Measurements from ENCODE around the gene MCTP1. TPM values are rescaled to one million over a fixed set of nuclear protein-coding genes. Genes with fewer than 3 reads are reported as not detected.

Gene MCTP1
- total and polyA plus RNA-seq, 2 of the 13 experiments (the other 11 are each of a cell fraction or from before 2014, with no cell fraction given): 0.15 to 0.48 TPM

GRCh38 chr5:94748212-94748611 is 536.7 kb downstream of the MCTP1 start:
- Histone ChIP-seq H3K9ac (ENCODE audit: insufficient read depth, low read depth, low read length) (no peak overlapping the region), H3K27ac (ENCODE audit: extremely low read length, insufficient read depth, low read length) (no peak overlapping the region), H3K4me2 (ENCODE audit: low read depth, low read length) (no peak overlapping the region), H3K9me3 (ENCODE audit: low read length) (no peaks in the 10 kb centered on the region), H3K4me3 (replicated peaks in 1 of 3; ENCODE audit: insufficient read depth in 1 of 3, low read depth in 2 of 3, low read length in 3 of 3) (no peak overlapping the region), H4K20me1 (ENCODE audit: insufficient read depth, low read length) (no peaks in the 10 kb centered on the region), H3K4me1 (ENCODE audit: insufficient read depth, low read length) (no peaks in the 10 kb centered on the region), H3K36me3 (replicated peaks in 1 of 2; ENCODE audit: control insufficient read depth in 1 of 2, insufficient read depth in 2 of 2, low read length in 2 of 2) (no peaks in the 10 kb centered on the region), H2AFZ (ENCODE audit: low read length) (no peak overlapping the region), H3K79me2 (ENCODE audit: insufficient read depth, low read length) (no peaks in the 10 kb centered on the region), H3K27me3 (ENCODE audit: control insufficient read depth in 1 of 2, insufficient read depth in 2 of 2, low read length in 2 of 2) (no peaks in the 10 kb centered on the region)
- no peak for ATAC-seq
- intact Hi-C loops (cut with micrococcal nuclease; ENCODE audit: unreplicated experiment): no loop called here
- CTCF ChIA-PET (ENCODE audit: low intra/inter-chr PET ratio, low total read pairs): no interaction called here
- DNase-seq (ENCODE audit: low spot score): no peak
- FAIRE-seq: no peak
- POLR2A ChIA-PET: no interaction called here
- in situ Hi-C loops (cut with HindIII; ENCODE audit: extremely low pct_ligation_motif_present, low pct_unique_long_range_greater_than_20kb): no loop called here
- no TSS peak for BruUV-seq (replicated peaks)
- 6% methylated on average over 3 of the region's 3 CpGs for WGBS (ENCODE audit: low lambda C conversion rate)
- TF ChIP-seq AKNA (CRISPR knock-in tag; IDR thresholded peaks at IDR 0.05; ENCODE audit: borderline replicate concordance) (no peak), U2AF1 (optimal IDR thresholded peaks at IDR 0.05; ENCODE audit: low read depth, low read length) (no peak), ELF1 (CRISPR knock-in tag; IDR thresholded peaks at IDR 0.05) (no peak), MIXL1 (CRISPR knock-in tag; IDR thresholded peaks at IDR 0.05) (no peak), ZNF10 (CRISPR knock-in tag; IDR thresholded peaks at IDR 0.05; ENCODE audit: borderline replicate concordance, low read depth) (no peak), MYC (CRISPR knock-in tag; IDR thresholded peaks at IDR 0.05; ENCODE audit: borderline replicate concordance) (no peak), ZFP36L2 (CRISPR knock-in tag; IDR thresholded peaks at IDR 0.05) (no peak), SAFB2 (CRISPR knock-in tag; IDR thresholded peaks at IDR 0.05; ENCODE audit: borderline replicate concordance, low read depth) (no peak)
- TF ChIP-seq, protein P1, sequence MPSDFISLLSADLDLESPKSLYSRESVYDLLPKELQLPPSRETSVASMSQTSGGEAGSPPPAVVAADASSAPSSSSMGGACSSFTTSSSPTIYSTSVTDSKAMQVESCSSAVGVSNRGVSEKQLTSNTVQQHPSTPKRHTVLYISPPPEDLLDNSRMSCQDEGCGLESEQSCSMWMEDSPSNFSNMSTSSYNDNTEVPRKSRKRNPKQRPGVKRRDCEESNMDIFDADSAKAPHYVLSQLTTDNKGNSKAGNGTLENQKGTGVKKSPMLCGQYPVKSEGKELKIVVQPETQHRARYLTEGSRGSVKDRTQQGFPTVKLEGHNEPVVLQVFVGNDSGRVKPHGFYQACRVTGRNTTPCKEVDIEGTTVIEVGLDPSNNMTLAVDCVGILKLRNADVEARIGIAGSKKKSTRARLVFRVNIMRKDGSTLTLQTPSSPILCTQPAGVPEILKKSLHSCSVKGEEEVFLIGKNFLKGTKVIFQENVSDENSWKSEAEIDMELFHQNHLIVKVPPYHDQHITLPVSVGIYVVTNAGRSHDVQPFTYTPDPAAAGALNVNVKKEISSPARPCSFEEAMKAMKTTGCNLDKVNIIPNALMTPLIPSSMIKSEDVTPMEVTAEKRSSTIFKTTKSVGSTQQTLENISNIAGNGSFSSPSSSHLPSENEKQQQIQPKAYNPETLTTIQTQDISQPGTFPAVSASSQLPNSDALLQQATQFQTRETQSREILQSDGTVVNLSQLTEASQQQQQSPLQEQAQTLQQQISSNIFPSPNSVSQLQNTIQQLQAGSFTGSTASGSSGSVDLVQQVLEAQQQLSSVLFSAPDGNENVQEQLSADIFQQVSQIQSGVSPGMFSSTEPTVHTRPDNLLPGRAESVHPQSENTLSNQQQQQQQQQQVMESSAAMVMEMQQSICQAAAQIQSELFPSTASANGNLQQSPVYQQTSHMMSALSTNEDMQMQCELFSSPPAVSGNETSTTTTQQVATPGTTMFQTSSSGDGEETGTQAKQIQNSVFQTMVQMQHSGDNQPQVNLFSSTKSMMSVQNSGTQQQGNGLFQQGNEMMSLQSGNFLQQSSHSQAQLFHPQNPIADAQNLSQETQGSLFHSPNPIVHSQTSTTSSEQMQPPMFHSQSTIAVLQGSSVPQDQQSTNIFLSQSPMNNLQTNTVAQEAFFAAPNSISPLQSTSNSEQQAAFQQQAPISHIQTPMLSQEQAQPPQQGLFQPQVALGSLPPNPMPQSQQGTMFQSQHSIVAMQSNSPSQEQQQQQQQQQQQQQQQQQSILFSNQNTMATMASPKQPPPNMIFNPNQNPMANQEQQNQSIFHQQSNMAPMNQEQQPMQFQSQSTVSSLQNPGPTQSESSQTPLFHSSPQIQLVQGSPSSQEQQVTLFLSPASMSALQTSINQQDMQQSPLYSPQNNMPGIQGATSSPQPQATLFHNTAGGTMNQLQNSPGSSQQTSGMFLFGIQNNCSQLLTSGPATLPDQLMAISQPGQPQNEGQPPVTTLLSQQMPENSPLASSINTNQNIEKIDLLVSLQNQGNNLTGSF (CRISPR knock-in tag; IDR thresholded peaks at IDR 0.05): no peak
